Suppressor macrophage treated with lipopolysaccharide for 1 hour (primary cell): ENCODE results near the gene CHDH.

ENCODE experiments used
- DNase-seq, 3 donors: peaks; one replicate each; pipeline ENCODE4 v3.0.0-alpha.2; 2020 to 2022

The CHDH gene

DNA sequence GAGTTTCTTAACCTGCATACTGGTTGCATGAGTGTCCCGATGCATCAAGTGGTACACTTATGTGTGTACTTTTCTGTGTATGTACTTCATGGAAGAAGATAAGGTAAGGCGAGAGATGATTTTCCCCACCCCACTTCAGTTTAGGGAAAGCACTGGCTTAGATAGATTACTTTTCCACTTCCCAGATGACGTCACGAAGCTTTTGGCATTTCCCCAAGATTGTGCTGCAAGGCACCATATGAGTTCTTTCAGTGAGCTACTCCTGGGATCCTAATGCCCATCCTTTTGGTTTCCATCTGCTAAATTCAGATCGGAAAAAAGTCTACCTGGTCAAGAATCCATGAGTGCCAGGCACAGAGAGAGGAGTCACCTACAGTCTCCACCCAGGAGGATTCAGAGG, 4.7 kb upstream of the CHDH start:
- DNase-seq: peak; percentile 33 to 56 (median 44)

DNA sequence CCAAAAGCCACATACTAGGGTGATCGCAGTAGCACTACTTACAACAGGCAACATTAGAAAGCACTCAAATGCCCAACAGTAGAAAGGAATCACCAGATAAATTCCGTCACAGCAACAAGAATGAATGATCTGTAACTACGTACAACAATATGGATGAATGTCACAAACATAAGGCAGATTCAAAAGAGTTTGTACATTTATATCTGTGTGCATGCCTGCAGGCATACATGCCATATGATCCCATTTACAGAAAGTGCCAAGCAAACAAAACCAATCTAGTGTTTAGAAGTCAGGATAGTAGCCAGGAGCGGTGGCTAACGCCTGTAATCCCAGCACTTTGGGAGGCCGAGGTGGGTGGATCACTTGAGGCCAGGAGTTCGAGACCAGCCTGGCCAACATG, 3.7 kb upstream of the CHDH start:
- no peak for DNase-seq

DNA sequence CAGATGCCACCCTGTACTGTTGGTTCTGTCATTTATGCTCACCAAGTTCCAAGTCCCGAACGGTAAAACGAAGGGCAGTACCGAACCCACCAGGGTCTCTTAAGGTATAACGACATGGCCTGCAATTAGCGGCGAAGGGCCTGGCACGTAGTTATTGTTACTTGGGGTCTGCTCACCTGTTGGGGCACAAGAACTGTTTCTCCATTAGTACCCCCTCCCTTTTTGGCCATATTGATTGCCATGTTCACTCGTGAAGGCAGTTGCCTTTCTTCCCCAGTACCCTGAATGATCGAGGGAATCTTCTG, 584 bp upstream of the CHDH start:
- no peak for DNase-seq

DNA sequence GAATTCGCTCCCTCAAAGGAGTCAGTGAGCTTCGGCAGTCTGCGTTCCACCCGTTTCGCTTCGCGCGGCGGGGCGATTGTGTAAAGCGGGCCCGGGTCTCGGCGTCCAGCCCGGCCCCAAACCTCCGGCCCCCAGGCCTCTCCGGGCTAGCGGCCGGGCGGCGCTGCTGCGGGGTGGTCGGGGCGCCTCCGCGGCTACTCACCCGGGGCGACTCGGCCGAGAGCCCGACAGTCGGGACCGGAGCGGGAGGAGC, 412 bp downstream of the CHDH start:
- peak in 1 of 3 donors; percentile 43 for DNase-seq

DNA sequence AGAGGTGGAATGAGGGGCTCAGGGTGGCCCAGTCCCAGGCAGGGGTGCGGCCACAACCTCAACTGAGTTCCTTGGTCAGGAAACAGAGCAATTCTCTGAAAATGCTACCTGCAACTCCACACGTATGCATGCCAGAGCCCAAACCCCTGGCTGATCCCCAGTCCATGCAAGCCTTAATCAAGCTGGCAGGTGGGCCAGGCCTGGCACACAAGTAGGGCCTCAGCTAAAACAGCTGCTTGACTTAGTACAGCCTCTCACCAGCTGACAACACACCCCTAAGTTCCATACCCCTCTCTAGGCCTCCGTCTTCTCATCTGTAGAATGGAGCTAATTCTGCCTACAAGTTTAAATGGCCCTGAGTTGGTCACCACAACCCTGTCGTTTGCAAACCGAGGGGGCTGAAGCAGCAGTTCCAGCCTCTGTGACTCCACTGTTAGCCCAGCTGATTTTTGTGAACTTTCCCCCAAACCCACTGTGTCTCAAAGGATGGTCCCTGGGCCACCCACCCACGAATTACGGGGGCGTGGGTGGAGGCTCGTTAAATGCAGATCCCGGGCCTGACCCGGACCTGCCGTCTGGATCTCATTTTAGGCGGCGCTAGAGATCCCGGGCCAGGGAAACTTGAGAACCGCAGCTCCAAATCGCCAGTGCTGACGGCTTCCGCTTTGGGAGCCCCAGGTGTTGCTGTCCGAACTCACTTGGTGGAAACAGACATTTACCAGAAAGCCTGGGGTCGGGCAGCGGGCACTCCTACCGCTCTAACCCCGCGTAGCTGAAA, 927 bp downstream of the CHDH start:
- DNase-seq: peak; percentile 31 to 57 (median 45)

DNA sequence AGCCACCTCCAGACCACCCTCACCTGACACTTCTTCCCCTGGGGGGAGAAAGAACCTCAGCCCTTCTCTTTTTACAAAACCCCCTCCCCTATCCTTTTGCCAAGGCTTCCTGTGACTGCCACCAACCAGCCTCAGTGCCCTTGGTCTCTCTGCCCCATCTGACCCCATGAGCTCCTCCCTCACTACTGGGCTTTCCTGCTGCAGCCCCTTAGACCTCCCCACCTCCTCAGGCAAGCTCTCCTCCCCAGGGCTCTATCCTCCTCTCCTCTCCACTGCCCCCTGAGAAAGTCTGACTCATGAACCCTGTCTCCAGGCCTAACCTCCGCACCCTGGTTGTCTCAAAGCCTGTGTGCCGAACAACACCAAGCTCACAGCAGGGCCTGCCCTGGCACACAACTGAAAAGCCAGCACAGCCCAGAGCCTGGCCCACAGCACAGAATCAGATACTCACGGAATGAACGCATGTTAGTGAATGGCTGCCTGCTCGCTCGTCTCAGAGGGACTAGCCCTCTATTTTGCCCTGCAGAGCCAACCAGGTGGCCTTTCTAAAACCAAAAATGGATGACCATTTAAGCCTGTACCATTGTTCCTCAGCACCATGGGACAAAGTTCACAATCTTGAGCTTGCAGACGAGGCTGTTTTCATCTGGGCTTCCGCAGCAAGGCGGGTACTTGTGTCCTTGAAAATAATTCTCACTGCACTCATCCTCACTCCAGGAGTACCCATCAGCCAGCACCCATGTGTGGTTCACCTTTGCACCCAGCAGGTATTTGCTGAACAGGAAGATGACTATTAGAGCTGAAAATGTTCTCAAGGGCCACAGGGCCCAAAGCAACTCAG, 1.7 kb downstream of the CHDH start:
- DNase-seq: no peak

DNA sequence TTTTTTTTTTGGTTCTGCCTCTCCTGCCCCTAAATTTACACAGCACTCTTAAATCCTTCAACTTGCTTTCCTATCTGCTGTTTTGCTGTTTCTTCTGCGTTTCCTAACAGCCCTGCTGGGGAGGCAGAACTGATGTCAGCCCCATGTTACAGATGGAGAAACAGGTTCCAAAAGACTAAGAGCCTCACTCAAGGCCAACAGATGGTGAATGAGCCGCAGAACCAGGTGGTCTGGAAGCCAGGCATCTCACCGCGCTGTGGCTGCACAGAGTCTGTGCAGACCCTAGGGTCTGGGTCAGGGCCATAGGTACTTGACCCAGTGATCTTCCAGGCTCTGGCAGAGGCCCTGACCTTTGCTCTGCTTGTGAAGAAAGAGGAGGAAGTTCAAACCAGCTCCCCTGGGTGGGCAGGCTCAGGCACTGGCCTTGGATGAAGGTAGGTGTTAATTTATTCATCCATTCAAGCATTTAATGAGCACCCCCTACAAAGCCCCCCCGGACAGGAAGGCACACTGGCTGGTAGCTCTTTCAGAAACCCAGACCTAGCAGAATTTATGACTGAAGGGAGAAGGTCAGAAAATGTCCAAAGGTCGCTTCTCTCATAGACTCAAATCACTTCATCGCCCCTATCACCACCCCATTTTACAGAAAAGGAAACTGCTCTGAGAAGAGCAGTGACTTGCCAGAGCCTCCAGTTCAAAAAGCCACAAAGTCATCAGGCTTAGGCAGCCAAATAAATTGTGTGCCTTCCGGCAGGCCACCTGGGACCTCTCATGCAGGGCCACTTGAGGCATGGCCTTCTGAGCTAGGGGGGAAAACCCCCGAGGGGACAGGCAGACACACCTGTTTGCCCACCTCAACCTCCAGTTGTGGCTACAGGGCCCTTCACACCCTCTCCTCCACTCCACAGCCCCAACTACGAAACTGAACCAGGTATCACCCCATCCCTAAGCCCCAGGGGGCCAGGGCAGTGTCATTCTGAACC, 2.7 kb downstream of the CHDH start:
- DNase-seq: peak in 1 of 3 donors; percentile 15

DNA sequence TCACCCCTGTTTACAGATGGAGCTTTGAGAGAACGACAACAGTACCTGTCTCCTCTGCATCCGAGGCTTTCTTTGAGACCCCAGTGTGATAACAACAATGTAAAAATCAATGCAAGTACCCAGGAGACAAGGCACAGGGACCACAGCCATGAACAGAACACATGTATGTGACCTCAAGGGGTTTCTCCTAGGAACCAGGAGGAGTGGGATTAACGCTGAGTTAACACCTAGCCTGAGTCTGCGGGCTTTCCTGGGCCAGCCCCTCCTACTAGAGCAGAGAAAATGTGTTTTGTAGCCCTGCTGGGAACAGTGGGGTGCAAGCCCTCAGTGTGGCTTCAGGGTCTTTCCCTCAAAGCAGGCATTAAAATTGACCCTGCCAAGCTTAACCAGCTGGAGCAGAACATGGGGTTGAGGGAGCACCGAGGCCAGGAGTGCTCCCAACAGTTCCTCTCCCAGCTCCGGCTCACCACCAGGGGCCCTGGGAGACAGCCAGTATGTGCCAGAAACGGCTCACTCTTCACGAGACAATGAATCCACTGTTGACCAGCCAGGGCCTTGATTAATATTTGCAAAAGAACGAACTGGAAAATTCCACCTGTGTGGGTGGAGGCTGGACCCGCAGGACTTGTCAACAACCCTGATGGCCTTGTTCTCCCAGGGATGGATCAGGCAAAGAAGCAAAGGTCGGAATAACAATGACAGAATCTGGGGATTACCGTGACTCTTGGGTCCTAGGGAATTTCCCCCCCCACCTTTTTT, 3.6 kb downstream of the CHDH start:
- peak; percentile 47 to 55 (median 53) for DNase-seq

DNA sequence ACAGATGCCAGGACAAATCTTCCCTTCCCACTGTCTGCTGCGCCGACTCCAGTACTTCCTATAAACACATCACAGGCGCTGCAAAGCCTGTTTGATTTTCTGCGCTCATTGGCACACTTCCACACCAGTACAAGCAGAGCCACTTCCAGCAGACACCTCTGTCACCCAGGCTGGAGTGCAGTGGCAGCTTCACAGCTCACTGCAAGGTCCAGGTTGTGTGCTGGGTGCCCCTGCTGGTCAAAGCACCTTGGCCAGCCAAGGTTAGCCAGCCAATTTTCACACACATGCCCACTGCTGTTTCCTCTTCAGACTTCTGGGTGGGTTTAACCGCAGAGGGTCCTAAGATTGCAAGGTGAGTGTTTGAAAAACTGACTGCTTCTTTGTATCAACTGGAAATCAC, 4.9 kb downstream of the CHDH start:
- no peak for DNase-seq

DNA sequence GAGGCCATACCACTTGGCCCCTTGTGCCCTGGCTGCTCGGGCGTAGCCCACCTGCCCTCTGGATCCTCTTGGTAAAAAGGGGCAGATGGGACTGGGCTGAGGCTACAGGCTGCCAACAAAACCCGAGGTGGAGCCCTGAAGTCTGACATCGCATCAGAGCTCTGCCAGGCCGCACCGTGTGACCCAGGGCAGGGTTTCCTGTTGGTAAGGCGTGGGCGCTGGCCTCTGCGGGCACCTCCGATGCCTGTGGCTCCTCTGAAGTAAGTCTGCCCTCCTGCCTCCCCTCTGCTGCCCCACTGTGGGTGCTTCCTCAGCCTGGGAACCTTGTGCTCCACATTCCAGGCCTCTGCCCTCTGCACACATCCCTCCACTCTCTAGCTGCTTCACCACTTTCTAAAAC, 8.9 kb downstream of the CHDH start:
- peak in 1 of 3 donors; percentile 27 for DNase-seq

DNA sequence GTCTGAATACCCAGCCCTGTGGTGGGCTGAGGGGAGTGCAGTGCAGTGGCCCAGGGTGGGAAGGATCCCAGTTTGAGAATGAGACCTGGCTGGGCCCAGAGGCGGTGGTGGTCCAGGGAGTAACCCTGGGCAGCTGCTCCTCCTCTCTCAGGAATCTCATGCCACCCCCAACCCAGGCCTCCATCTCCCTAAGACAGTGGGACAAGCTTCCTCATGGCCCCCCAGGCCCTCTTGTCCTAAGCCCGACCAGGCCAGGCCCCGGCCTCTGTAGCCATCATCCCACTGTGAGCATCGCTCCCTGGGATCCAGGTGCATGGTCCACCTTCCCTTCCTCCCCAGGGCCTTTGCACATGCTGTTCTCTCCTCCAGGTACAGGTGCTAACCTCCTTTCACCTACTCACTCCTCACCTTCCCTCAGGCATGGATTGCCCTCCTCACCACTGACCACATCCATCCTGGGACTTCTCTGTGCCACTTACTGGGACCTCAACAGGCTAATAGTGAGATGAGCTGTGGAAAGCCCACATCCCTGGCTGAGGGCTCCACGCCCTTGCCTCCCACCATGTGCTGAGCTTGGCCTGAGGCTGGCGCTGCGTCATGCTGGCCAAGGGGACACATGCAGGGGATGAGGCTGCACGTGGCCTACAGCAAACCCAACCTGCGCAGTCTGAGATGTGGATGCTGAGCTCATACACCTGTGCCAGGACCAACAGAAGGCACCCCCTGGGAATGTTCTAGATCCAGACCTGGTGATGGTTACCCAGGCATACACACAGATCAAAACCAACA, 9.9 kb downstream of the CHDH start:
- no peak for DNase-seq

DNA sequence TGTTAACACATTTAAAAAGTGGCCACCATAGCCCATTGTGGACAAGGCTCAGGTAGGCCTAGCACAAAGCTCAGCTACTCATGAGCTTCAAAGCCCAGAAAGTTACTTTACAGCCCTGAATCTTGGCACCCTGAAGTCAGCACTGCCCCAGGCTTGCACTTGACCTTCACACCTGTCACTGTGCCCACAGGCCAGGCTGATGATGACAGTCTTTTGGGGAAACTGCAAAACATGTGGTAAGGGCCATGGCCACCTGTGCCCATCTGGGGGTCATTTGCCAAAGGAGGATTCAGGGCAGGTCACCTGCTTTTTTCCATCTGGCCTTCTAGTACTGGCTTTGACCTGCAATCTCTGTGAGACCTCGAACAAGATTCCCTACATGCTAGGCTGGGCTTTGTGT, 11.0 kb downstream of the CHDH start:
- no peak for DNase-seq

DNA sequence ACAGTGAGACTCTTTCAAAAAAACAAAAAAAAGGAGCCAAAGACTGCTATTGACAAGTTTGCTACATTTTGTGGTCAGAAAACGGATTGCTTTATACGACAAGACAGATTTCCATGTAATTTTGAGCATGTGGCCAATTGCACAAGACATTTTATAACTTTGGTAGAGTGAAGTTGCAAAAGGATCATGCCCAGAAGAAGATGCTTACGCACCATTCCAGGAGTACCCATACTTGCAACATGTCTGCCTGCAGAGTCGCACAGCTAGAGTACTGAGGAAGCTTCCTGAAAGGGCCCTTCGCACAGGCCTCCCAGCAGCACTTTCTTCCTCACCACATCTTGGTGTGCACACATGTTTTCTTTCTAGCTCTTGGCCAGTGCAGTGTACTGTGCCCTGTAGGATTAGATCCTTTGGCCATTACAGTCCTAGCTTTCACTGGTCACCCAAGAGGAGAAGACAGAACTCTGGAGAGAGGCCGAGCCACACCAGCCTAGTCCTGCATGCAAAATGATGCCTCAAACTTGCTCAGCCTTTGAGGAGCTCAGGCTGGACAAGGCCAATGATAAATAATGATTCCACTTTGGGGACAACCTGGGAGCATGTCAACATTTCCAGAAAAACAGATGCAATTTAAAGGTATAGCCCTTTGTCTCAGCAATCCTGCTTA, 11.7 kb downstream of the CHDH start:
- DNase-seq: peak; percentile 75 to 86 (median 82)

DNA sequence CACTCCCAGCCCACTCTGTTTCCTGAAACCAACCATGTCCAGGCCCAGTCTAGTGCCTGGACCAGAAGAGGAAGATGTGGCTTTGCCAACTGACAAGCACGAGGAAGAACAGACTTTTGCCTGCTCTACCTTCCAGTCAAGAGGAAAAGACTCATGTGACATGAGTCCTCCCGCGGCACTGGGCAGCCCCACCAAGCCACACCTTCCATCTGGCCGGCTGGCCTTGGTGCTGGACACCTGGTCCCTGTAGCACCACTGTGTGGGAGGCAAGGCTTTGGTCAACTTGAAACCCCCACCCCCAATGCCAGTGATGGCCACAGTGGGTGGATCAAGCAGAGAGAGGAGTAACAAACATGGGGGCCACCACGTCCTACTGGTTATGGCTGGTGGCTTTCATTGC, 12.5 kb downstream of the CHDH start:
- DNase-seq: peak in 2 of 3 donors; percentile 13 to 31

DNA sequence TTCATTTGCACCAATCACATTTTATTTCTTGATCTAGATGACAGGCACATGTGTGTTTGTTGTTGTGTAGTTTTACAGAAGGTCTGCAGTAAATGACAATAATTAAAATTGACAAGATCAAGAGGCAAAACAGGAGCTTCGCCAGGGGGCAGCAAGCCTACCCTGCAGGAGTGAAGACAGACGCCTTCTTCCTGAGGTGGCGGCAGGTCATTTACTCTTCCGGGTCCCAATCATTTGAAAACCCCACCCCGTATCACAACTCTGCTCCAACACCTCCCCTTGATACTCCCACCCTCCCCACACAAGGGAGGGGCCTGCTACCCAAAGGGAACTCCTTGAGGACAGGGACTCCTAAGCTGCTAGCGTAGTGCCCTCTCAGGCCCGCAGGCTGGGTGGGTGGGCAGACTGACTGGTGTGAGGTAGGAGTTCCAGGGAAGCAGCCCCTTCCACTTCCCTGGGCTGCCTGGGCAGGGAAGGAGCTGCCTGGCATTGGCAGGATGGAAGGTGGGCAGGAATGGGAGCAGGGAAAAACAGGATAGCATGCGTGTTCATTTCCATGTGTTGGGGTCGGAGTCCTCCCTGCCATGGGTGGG, 13.1 kb downstream of the CHDH start:
- DNase-seq: no peak

DNA sequence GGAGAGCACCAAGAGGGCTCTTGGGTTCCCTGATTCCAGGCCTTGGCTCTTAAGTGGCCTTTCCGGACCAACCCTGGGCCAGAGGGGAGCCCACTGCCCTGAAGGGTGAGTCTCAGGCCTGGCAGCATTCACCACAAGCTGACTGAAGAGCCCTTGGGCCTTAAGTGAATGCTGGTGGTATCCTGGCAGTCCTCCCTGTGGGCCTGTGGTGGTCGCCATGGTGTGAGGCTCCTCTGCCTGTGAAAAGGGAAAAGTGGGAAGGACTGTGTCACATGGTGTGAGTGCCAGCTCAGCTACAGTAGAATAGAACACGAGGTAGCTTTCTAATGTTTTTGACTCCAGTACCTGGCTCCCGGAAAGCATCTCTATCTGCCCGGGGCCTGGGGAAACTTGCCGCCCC, 15.3 kb downstream of the CHDH start:
- no peak for DNase-seq

DNA sequence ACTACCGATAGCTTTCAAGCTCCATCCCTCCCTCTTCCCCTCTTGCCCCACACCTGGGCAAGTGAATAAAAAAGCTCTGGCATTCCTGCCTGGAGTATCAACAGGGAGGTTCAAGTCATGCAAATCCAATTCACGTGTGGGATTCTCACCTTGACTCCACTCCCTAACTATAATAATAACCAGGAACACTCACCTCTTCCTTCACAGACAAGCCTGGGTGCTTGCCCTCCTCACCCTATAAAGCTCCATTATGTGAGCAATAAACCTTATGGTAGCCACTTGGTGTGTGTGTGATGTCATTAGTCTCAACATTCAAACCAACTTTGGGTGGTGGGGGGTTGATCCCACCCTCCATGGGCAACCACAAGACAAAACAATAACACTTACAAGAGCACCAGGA, 16.6 kb downstream of the CHDH start:
- no peak for DNase-seq

DNA sequence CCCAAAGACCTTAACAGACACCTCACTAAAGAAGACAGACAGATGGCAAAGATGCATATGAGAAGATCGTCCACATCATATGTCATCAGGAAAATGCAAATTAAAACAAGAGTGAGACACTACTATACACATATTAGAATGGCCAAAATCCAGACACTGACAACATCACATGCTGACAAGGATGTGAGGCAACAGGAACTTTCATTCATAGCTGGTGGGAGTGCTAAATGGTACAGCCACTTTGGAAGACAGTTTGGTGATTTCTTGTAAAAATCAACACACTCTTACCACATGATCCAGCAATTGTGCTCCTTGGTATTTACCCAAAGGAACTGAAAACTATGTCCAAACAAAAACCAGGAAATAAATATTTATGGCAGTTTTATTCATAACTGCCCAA, 17.6 kb downstream of the CHDH start:
- DNase-seq: peak; percentile 24 to 39 (median 33)

DNA sequence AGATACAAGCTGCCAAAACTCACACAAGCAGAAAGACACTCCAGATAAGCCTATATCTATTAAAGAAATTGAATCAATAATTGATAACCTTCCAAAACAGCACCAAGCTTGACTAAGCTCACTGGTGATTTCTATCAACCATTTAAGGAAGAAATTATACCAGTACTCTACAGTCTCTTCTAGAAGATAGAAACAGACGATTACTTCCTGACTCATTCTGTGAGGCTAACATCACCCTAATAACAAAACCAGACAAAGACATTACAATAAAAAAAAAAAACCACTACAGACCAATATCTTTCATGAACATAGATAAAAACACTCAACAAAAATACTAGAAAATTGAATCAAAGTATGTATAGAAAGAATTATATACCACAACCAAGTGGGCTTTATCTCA, 20.2 kb downstream of the CHDH start:
- DNase-seq: no peak

DNA sequence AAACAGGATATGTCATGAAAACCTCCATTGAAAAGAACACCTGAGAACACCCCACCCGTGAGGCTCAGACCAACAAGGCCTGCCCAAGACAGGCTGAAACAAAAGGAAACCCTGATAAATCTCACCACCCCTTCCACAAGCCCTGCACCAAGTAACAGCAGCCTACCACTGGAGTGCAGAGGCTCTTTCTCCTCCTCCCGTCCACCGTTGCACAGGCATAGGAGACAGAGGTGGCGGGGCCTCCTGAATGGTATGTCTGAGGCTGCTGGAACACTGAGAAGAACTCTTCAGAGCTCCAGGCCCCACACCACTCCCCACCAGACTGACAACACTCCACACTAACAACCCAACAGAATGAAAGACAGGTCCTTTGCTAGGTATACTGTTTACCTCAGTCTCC, 21.4 kb downstream of the CHDH start:
- no peak for DNase-seq
